ENCODE data around the gene KLHL29. TPM values are rescaled to one million over a fixed set of nuclear protein-coding genes. Genes with fewer than 3 reads are reported as not detected.

The KLHL29 gene
- total and polyA plus RNA-seq, 2 of the 13 experiments (the other 11 are each of a cell fraction or from before 2014, with no cell fraction given): 0.01 TPM; not detected in 1

GRCh38 chr2:23699580-23699925 lies 314.6 kb downstream of the KLHL29 start (continued):
- TF ChIP-seq ARNTL (CRISPR knock-in tag; IDR thresholded peaks at IDR 0.05) (no peak), HMGXB3 (CRISPR knock-in tag; IDR thresholded peaks at IDR 0.05; ENCODE audit: borderline replicate concordance) (no peak), SRY (CRISPR knock-in tag; IDR thresholded peaks at IDR 0.05) (no peak), ZNF883 (CRISPR knock-in tag; IDR thresholded peaks at IDR 0.05; ENCODE audit: not compliant biosample characterization) (no peak), MAZ (IDR thresholded peaks at IDR 0.05; ENCODE audit: borderline replicate concordance, low read depth, low read length) (no peak), MAZ (CRISPR knock-in tag; IDR thresholded peaks at IDR 0.05; ENCODE audit: low read depth) (no peak), ZNF713 (CRISPR knock-in tag; IDR thresholded peaks at IDR 0.05) (no peak), ZNF207 (IDR thresholded peaks at IDR 0.05; ENCODE audit: borderline replicate concordance) (no peak), RFX3 (CRISPR knock-in tag; IDR thresholded peaks at IDR 0.05) (no peak)
- TF ChIP-seq, protein P1, sequence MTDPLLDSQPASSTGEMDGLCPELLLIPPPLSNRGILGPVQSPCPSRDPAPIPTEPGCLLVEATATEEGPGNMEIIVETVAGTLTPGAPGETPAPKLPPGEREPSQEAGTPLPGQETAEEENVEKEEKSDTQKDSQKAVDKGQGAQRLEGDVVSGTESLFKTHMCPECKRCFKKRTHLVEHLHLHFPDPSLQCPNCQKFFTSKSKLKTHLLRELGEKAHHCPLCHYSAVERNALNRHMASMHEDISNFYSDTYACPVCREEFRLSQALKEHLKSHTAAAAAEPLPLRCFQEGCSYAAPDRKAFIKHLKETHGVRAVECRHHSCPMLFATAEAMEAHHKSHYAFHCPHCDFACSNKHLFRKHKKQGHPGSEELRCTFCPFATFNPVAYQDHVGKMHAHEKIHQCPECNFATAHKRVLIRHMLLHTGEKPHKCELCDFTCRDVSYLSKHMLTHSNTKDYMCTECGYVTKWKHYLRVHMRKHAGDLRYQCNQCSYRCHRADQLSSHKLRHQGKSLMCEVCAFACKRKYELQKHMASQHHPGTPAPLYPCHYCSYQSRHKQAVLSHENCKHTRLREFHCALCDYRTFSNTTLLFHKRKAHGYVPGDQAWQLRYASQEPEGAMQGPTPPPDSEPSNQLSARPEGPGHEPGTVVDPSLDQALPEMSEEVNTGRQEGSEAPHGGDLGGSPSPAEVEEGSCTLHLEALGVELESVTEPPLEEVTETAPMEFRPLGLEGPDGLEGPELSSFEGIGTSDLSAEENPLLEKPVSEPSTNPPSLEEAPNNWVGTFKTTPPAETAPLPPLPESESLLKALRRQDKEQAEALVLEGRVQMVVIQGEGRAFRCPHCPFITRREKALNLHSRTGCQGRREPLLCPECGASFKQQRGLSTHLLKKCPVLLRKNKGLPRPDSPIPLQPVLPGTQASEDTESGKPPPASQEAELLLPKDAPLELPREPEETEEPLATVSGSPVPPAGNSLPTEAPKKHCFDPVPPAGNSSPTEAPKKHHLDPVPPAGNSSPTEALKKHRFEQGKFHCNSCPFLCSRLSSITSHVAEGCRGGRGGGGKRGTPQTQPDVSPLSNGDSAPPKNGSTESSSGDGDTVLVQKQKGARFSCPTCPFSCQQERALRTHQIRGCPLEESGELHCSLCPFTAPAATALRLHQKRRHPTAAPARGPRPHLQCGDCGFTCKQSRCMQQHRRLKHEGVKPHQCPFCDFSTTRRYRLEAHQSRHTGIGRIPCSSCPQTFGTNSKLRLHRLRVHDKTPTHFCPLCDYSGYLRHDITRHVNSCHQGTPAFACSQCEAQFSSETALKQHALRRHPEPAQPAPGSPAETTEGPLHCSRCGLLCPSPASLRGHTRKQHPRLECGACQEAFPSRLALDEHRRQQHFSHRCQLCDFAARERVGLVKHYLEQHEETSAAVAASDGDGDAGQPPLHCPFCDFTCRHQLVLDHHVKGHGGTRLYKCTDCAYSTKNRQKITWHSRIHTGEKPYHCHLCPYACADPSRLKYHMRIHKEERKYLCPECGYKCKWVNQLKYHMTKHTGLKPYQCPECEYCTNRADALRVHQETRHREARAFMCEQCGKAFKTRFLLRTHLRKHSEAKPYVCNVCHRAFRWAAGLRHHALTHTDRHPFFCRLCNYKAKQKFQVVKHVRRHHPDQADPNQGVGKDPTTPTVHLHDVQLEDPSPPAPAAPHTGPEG (CRISPR knock-in tag; IDR thresholded peaks at IDR 0.05): no peak
- TF ChIP-seq, protein P2, sequence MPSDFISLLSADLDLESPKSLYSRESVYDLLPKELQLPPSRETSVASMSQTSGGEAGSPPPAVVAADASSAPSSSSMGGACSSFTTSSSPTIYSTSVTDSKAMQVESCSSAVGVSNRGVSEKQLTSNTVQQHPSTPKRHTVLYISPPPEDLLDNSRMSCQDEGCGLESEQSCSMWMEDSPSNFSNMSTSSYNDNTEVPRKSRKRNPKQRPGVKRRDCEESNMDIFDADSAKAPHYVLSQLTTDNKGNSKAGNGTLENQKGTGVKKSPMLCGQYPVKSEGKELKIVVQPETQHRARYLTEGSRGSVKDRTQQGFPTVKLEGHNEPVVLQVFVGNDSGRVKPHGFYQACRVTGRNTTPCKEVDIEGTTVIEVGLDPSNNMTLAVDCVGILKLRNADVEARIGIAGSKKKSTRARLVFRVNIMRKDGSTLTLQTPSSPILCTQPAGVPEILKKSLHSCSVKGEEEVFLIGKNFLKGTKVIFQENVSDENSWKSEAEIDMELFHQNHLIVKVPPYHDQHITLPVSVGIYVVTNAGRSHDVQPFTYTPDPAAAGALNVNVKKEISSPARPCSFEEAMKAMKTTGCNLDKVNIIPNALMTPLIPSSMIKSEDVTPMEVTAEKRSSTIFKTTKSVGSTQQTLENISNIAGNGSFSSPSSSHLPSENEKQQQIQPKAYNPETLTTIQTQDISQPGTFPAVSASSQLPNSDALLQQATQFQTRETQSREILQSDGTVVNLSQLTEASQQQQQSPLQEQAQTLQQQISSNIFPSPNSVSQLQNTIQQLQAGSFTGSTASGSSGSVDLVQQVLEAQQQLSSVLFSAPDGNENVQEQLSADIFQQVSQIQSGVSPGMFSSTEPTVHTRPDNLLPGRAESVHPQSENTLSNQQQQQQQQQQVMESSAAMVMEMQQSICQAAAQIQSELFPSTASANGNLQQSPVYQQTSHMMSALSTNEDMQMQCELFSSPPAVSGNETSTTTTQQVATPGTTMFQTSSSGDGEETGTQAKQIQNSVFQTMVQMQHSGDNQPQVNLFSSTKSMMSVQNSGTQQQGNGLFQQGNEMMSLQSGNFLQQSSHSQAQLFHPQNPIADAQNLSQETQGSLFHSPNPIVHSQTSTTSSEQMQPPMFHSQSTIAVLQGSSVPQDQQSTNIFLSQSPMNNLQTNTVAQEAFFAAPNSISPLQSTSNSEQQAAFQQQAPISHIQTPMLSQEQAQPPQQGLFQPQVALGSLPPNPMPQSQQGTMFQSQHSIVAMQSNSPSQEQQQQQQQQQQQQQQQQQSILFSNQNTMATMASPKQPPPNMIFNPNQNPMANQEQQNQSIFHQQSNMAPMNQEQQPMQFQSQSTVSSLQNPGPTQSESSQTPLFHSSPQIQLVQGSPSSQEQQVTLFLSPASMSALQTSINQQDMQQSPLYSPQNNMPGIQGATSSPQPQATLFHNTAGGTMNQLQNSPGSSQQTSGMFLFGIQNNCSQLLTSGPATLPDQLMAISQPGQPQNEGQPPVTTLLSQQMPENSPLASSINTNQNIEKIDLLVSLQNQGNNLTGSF (CRISPR knock-in tag; IDR thresholded peaks at IDR 0.05): no peak

Data from HepG2 (cell line).